Ovary (tissue), 9 donors: ENCODE results near the gene EPS8. TPM values are rescaled to one million over a fixed set of nuclear protein-coding genes. Genes with fewer than 3 reads are reported as not detected.
A peak's percentile ranks its signal among the peaks of the same experiment; 100 is the strongest.

Experiments
- DNase-seq, 5 donors: peaks; one replicate each; pipeline ENCODE4 v3.0.0-alpha.2; 2019 to 2020
- H3K27ac ChIP-seq, 2 donors: fragments of 200-600 bp; one replicate each; pipeline versions ENCODE4 v1.5.1 to v1.8.0; 2019 to 2022
- H3K27me3 ChIP-seq: fragments of 200-600 bp; one replicate; pipeline ENCODE4 v1.8.0; 2022
- H3K36me3 ChIP-seq: fragments of 200-600 bp; sonication (generic); one replicate; pipeline ENCODE4 v1.5.1; 2019
- H3K4me1 ChIP-seq: one replicate; pipeline ENCODE4 v1.8.1; 2013; ENCODE audit warnings: mild to moderate bottlenecking, moderate library complexity; ENCODE audit not compliant: insufficient read depth
- H3K4me3 ChIP-seq: fragments of 200-600 bp; sonication (generic); one replicate; pipeline ENCODE4 v1.5.1; 2017
- H3K9me3 ChIP-seq, 2 donors: fragments of 200-600 bp in 1 of 2; sonication (generic) in 1 of 2; one replicate each; pipeline versions ENCODE4 v1.5.1 to v1.8.1; 2013 to 2019; ENCODE audit warnings: mild to moderate bottlenecking in 1 of 2, moderate library complexity in 1 of 2
- CTCF ChIP-seq, 3 donors: fragments of 450-650 bp in 2 of 3; fragments of 200-600 bp in 1 of 3; IDR thresholded peaks; one replicate each; pipeline versions ENCODE4 v1.5.1 to v1.8.0; 2016 to 2022; ENCODE audit warnings: antibody characterized with exemption in 3 of 3, mild to moderate bottlenecking in 1 of 3
- EP300 ChIP-seq: sonication (generic); formaldehyde crosslinking; IDR thresholded peaks from one replicate; pipeline ENCODE4 v1.6.1; 2017; ENCODE audit warnings: antibody characterized with exemption
- POLR2A ChIP-seq: fragments of 450-650 bp; IDR thresholded peaks from one replicate; pipeline ENCODE4 v1.6.1; 2017; ENCODE audit warnings: antibody characterized with exemption, mild to moderate bottlenecking, moderate library complexity
- WGBS, 3 donors: extraction: QIAGEN DNeasy Blood & Tissue Kit in 1 of 3; methylation state at CpG; one replicate each; pipeline versions ENCODE4 v1.1.5 to v1.1.7; 2013 to 2017; 5-methylcytosine and 5-hydroxymethylcytosine counted together
- intact Hi-C, 4 donors: fragments of 100-400 bp; cut with DNase I; formaldehyde crosslinking; loops; one replicate each; pipeline versions ENCODE4 v1.11.0 to v1.15.1; 2022 to 2023
- polyA plus RNA-seq, 2 donors: library from polyadenylated mRNA; stranded (reverse); fragments of 200-250 nt in 1 of 2; fragments of 350-450 nt in 1 of 2; fragmentation: Illumina TruSeq in 1 of 2; extraction: RNeasy Lipid Tissue Mini Kit (QIAGEN cat#74804) in 1 of 2; gene quantifications; one replicate each; pipeline ENCODE4 v1.2.3, GENCODE V29; 2013 to 2014
- total RNA-seq, 7 donors: library from RNA; depleted of rRNA in 2 of 7; stranded (reverse); fragments of >200 nt in 2 of 7; fragmentation: NEBNext Ultra II Directional in 3 of 7; extraction: Animal tissue kit (Norgen Biotek cat#: 25700) in 3 of 7; gene quantifications; one replicate each; pipeline versions ENCODE4 v1.1.0 to v1.2.4, GENCODE V29; 2016 to 2023
- donor health status: DM: no; HTN: no; CAD: no; lungs with moderate emphysema.
- donor health status: DM: no; HTN: no; CAD: no.
- donor health status: Bipolar disorder and iron deficiency.
- donor health status: DM: yes; HTN: yes; CAD: no.
- donor health status: DM: no; HTN: no; CAD: no.
- donor health status: DM: yes; HTN: yes; CAD: no.

The EPS8 gene
- total and polyA plus RNA-seq, 9 donors, result 56.2 to 94.9 (median 77.4) TPM

- no peaks in the 10 kb centered on the region for H3K36me3 ChIP-seq
- no peak overlapping the region for H3K27ac ChIP-seq
- TF ChIP-seq CTCF (IDR thresholded peaks at IDR 0.05) (no peak), EP300 (no peak), POLR2A (no peak)
- H3K27me3 ChIP-seq, result no peaks in the 10 kb centered on the region
- H3K4me1 ChIP-seq, result peaks cover 12% of the 10 kb centered on the region
- H3K9me3 ChIP-seq, result no peaks in the 10 kb centered on the region
- no peak for DNase-seq
- intact Hi-C loops, result no loop called here
- 94 to 100% (median 95%) methylated on average over 2 of the region's 2 CpGs for WGBS, 3 donors
- H3K4me3 ChIP-seq, result no peak overlapping the region
Observed at GRCh38 chr12:15708396-15709076, 80.7 kb downstream of the EPS8 start.

GRCh38 chr12:15707516-15708199 is 81.5 kb downstream of the EPS8 start:
- H3K4me1 ChIP-seq, result peaks cover 8% of the 10 kb centered on the region
- no peak overlapping the region for H3K4me3 ChIP-seq
- no peaks in the 10 kb centered on the region for H3K9me3 ChIP-seq
- intact Hi-C loops, result no loop called here
- DNase-seq, result no peak
- H3K36me3 ChIP-seq, result no peaks in the 10 kb centered on the region
- 88 to 91% (median 90%) methylated on average over 6 of the region's 6 CpGs for WGBS, 3 donors
- H3K27ac ChIP-seq, result peak overlapping the region in 1 of 2 donors; percentile 26
- TF ChIP-seq EP300 (no peak), CTCF (IDR thresholded peaks at IDR 0.05) (no peak), POLR2A (no peak)
- no peaks in the 10 kb centered on the region for H3K27me3 ChIP-seq

- peak overlapping the region in 1 of 2 donors; percentile 26 for H3K27ac ChIP-seq
- intact Hi-C loops, result no loop called here
- TF ChIP-seq CTCF (IDR thresholded peaks at IDR 0.05) (no peak), POLR2A (no peak), EP300 (no peak)
- H3K9me3 ChIP-seq, result no peaks in the 10 kb centered on the region
- 60 to 80% (median 63%) methylated on average over 4 of the region's 4 CpGs for WGBS, 3 donors
- no peaks in the 10 kb centered on the region for H3K27me3 ChIP-seq
- peak in 1 of 5 donors; percentile 47 for DNase-seq
- H3K36me3 ChIP-seq, result no peaks in the 10 kb centered on the region
- H3K4me1 ChIP-seq, result peaks cover 10% of the 10 kb centered on the region
- no peak overlapping the region for H3K4me3 ChIP-seq
Observed at GRCh38 chr12:15706010-15706676, 83.0 kb downstream of the EPS8 start.

- DNase-seq, result no peak
- no peak for TF ChIP-seq CTCF (IDR thresholded peaks at IDR 0.05)
- TF ChIP-seq EP300, result no peak
- no peak for TF ChIP-seq POLR2A
- H3K9me3 ChIP-seq, result no peaks in the 10 kb centered on the region
- peak overlapping the region in 1 of 2 donors; percentile 26 for H3K27ac ChIP-seq
- H3K27me3 ChIP-seq, result no peaks in the 10 kb centered on the region
- H3K36me3 ChIP-seq, result no peaks in the 10 kb centered on the region
- WGBS, 3 donors, result 14 to 30% (median 26%) methylated on average over 2 of the region's 2 CpGs
- no peak overlapping the region for H3K4me3 ChIP-seq
- peaks cover 9% of the 10 kb centered on the region for H3K4me1 ChIP-seq
- intact Hi-C loops, result no loop called here
Observed at GRCh38 chr12:15705606-15706005, 83.6 kb downstream of the EPS8 start.
